H9 (cell line): ENCODE results near the gene ZBTB49. TPM values are rescaled to one million over a fixed set of nuclear protein-coding genes. Genes with fewer than 3 reads are reported as not detected.

Experiments
- DNase-seq: peaks from one replicate; pipeline ENCODE4 v3.0.0-alpha.2; 2017
- H2AFZ ChIP-seq: one replicate; pipeline ENCODE4 v1.6.1; 2013; ENCODE audit warnings: mild to moderate bottlenecking, low read length, control low read depth, moderate library complexity
- H2AK5ac ChIP-seq: 2 replicates; pipeline ENCODE4 v1.6.1; 2013; ENCODE audit warnings: low read length, control low read depth, mixed read lengths; ENCODE audit not compliant: insufficient read length
- H2BK120ac ChIP-seq: one replicate; pipeline ENCODE4 v1.6.1; 2013; ENCODE audit warnings: low read depth, mild to moderate bottlenecking, low read length, control low read depth, inconsistent platforms; ENCODE audit not compliant: poor library complexity, severe bottlenecking
- H2BK12ac ChIP-seq: 2 replicates; pipeline ENCODE4 v1.6.1; 2013; ENCODE audit warnings: low read length, control low read depth, mixed read lengths, low read depth; ENCODE audit not compliant: insufficient read length
- H2BK15ac ChIP-seq: 2 replicates; pipeline ENCODE4 v1.6.1; 2013; ENCODE audit warnings: low read depth, low read length, control low read depth
- H2BK20ac ChIP-seq: one replicate; pipeline ENCODE4 v1.6.1; 2013; ENCODE audit warnings: low read depth, mild to moderate bottlenecking, low read length, control low read depth, inconsistent platforms; ENCODE audit not compliant: poor library complexity, severe bottlenecking
- H2BK5ac ChIP-seq: 2 replicates; pipeline ENCODE4 v1.6.1; 2013; ENCODE audit warnings: low read length, control low read depth, mixed read lengths; ENCODE audit not compliant: insufficient read length
- H3K14ac ChIP-seq: 2 replicates; pipeline ENCODE4 v1.6.1; 2013; ENCODE audit warnings: low read length, control low read depth; ENCODE audit not compliant: insufficient read depth
- H3K18ac ChIP-seq: 2 replicates; pipeline ENCODE4 v1.6.1; 2013; ENCODE audit warnings: low read depth, mild to moderate bottlenecking, mixed read lengths, low read length, control low read depth; ENCODE audit not compliant: insufficient read length
- H3K23ac ChIP-seq: 2 replicates; pipeline ENCODE4 v1.6.1; 2013; ENCODE audit warnings: low read length, control low read depth, mixed read lengths, low read depth; ENCODE audit not compliant: insufficient read length
- H3K23me2 ChIP-seq: 2 replicates; pipeline ENCODE4 v1.6.1; 2013; ENCODE audit warnings: low read depth, mild to moderate bottlenecking, mixed read lengths, low read length, control low read depth; ENCODE audit not compliant: insufficient read length, poor library complexity, severe bottlenecking
- H3K27ac ChIP-seq: 2 replicates; pipeline ENCODE4 v1.5.1; 2013; ENCODE audit warnings: low read length, control low read depth, mixed read lengths, low read depth; ENCODE audit not compliant: insufficient read length
- H3K27me3 ChIP-seq: 2 replicates; pipeline ENCODE4 v1.6.1; 2013; ENCODE audit warnings: low read length, control low read depth, inconsistent platforms; ENCODE audit not compliant: insufficient read depth
- H3K4ac ChIP-seq: 2 replicates; pipeline ENCODE4 v1.6.1; 2013; ENCODE audit warnings: low read depth, mild to moderate bottlenecking, control low read depth, inconsistent platforms, low read length, moderate library complexity
- H3K4me1 ChIP-seq: 2 replicates; pipeline ENCODE4 v1.6.1; 2013; ENCODE audit warnings: low read length, control low read depth, inconsistent platforms; ENCODE audit not compliant: insufficient read depth
- H3K4me2 ChIP-seq: 2 replicates; pipeline ENCODE4 v1.6.1; 2013; ENCODE audit warnings: low read length, control low read depth, mixed read lengths; ENCODE audit not compliant: insufficient read length, insufficient read depth
- H3K56ac ChIP-seq: 2 replicates; pipeline ENCODE4 v1.6.1; 2013; ENCODE audit warnings: low read depth, mild to moderate bottlenecking, mixed read lengths, low read length, control low read depth; ENCODE audit not compliant: insufficient read length
- H3K79me1 ChIP-seq: 2 replicates; pipeline ENCODE4 v1.6.1; 2013; ENCODE audit warnings: low read depth, mild to moderate bottlenecking, moderate library complexity, low read length, control low read depth, inconsistent platforms; ENCODE audit not compliant: insufficient read depth, poor library complexity, severe bottlenecking
- H3K79me2 ChIP-seq: 2 replicates; pipeline ENCODE4 v1.6.1; 2013; ENCODE audit warnings: low read length, control low read depth, inconsistent platforms; ENCODE audit not compliant: insufficient read depth
- H3K9ac ChIP-seq: 2 replicates; pipeline ENCODE4 v1.6.1; 2013; ENCODE audit warnings: low read length, control low read depth, mixed read lengths; ENCODE audit not compliant: insufficient read length; ENCODE audit errors: extremely low read depth
- H3K9me3 ChIP-seq: one replicate; pipeline ENCODE4 v1.6.1; 2013; ENCODE audit warnings: low read depth, low read length, inconsistent platforms; ENCODE audit not compliant: control insufficient read depth
- H3T11ph ChIP-seq: one replicate; pipeline ENCODE4 v1.6.1; 2013; ENCODE audit warnings: mild to moderate bottlenecking, low read length, control low read depth, inconsistent platforms
- H4K20me1 ChIP-seq: one replicate; pipeline ENCODE4 v1.6.1; 2013; ENCODE audit not compliant: control insufficient read depth, insufficient read length, insufficient read depth
- H4K5ac ChIP-seq: 2 replicates; pipeline ENCODE4 v1.6.1; 2013; ENCODE audit warnings: low read depth, mild to moderate bottlenecking, mixed read lengths, low read length, control low read depth; ENCODE audit not compliant: insufficient read length
- H4K8ac ChIP-seq: replicated peaks from 2 replicates; pipeline ENCODE4 v1.6.1; 2013; ENCODE audit warnings: low read length, control low read depth, mixed read lengths, low read depth; ENCODE audit not compliant: insufficient read length
- H4K91ac ChIP-seq: 2 replicates; pipeline ENCODE4 v1.6.1; 2013; ENCODE audit warnings: low read depth, mild to moderate bottlenecking, moderate library complexity, mixed read lengths, low read length, control low read depth; ENCODE audit not compliant: insufficient read length
- H3K27ac Mint-ChIP-seq, 3 experiments: 2 replicates in 2 of 3; 3 replicates in 1 of 3; pipeline ENCODE4 v1.8.0; 2020 to 2021; ENCODE audit warnings: mixed read lengths in 3 of 3, mild to moderate bottlenecking in 1 of 3, moderate library complexity in 1 of 3
- H3K27me3 Mint-ChIP-seq: 2 replicates; pipeline ENCODE4 v1.8.0; 2021; ENCODE audit warnings: low read depth, mild to moderate bottlenecking, moderate library complexity, mixed read lengths
- H3K36me3 Mint-ChIP-seq, 3 experiments: 2 replicates in 2 of 3; 3 replicates in 1 of 3; pipeline ENCODE4 v1.8.0; 2020 to 2021; ENCODE audit warnings: low read depth in 3 of 3, mixed read lengths in 3 of 3; ENCODE audit not compliant: insufficient read depth in 1 of 3
- H3K4me1 Mint-ChIP-seq, 2 experiments: 2 replicates each; pipeline ENCODE4 v1.8.0; 2020; ENCODE audit warnings: mixed read lengths in 2 of 2
- H3K4me3 Mint-ChIP-seq, 2 experiments: 2 replicates in 1 of 2; 3 replicates in 1 of 2; pipeline ENCODE4 v1.8.0; 2020 to 2021; ENCODE audit warnings: mild to moderate bottlenecking in 2 of 2, mixed read lengths in 2 of 2, moderate library complexity in 1 of 2
- H3K9me3 Mint-ChIP-seq, 2 experiments: 2 replicates in 1 of 2; 3 replicates in 1 of 2; pipeline ENCODE4 v1.8.0; 2020; ENCODE audit warnings: mild to moderate bottlenecking in 2 of 2, mixed read lengths in 2 of 2, moderate library complexity in 1 of 2
- CTCF ChIP-seq: fragments of 200-600 bp; sonication (generic); conservative IDR thresholded peaks from 3 replicates; pipeline ENCODE4 v1.8.0; 2021; ENCODE audit warnings: antibody characterized with exemption, mild to moderate bottlenecking
- WGBS: extraction: QIAGEN DNeasy Blood & Tissue Kit; methylation state at CpG from one replicate; pipeline ENCODE4 v1.1.7; 2013; ENCODE audit warnings: missing lambda C conversion rate, low lambda C conversion rate, mixed read lengths; ENCODE audit not compliant: insufficient read length; ENCODE audit errors: extremely low coverage; 5-methylcytosine and 5-hydroxymethylcytosine counted together
- total RNA-seq: library from RNA; stranded (reverse); gene quantifications from 2 replicates; pipeline ENCODE4 v1.2.1, GENCODE V29; 2021

The ZBTB49 gene
- total RNA-seq, 1 experiment from 2014 or later = 8.7 TPM

DNA sequence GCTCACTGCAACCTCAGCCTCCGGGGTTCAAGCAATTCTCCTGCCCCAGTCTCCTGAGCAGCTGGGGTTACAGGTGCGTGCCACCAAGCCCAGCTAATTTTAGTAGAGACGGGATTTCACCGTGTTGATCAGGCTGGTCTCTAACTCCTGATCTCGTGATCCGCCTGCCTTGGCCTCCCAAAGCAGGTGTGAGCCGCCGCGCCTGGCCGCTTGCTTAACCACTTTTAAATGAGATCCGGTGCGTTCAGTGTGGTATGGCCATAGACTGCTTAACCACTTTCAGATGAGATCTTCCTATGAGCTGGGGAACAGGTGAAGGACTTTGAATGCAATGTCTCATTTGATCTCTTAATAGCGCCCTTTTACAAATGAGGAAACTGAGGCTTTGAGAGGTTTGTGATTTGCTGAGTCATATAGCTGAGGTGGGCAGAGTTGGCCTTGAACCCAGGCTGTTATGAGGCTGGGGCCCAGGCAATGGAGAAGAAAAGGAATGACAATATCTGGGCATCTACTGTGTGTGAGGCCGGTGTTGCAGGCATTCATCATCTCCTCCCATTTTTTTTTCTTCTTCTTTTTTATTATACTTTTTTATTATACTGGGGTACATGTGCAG is 55.0 kb downstream of the ZBTB49 start:
- no peaks in the 10 kb centered on the region for H3K4me1 ChIP-seq
- H3K9ac ChIP-seq = no peak overlapping the region
- H4K91ac ChIP-seq = no peak overlapping the region
- H3K9me3 ChIP-seq = no peaks in the 10 kb centered on the region
- H2BK120ac ChIP-seq = no peak overlapping the region
- H3K36me3 Mint-ChIP-seq = no peaks in the 10 kb centered on the region
- no peak overlapping the region for H2AFZ ChIP-seq
- no peaks in the 10 kb centered on the region for H3K27me3 ChIP-seq
- H3K79me1 ChIP-seq = no peaks in the 10 kb centered on the region
- WGBS = no CpG with 5 or more reads among the region's 14 CpGs
- H3K9me3 Mint-ChIP-seq = peaks cover 3 to 7% of the 10 kb centered on the region in 2 experiments
- no peak overlapping the region for H3K27ac ChIP-seq
- H3K4me2 ChIP-seq = no peak overlapping the region
- H4K5ac ChIP-seq = no peak overlapping the region
- no peak overlapping the region for H3T11ph ChIP-seq
- no peak overlapping the region for H3K14ac ChIP-seq
- TF ChIP-seq CTCF = no peak
- no peak overlapping the region for H3K4ac ChIP-seq
- H3K27ac Mint-ChIP-seq = no peak overlapping the region
- no peak overlapping the region for H4K8ac ChIP-seq
- no peak overlapping the region for H3K18ac ChIP-seq
- no peak overlapping the region for H2BK5ac ChIP-seq
- H3K56ac ChIP-seq = no peak overlapping the region
- no peak overlapping the region for H2BK12ac ChIP-seq
- no peak for DNase-seq
- no peak overlapping the region for H2AK5ac ChIP-seq
- H3K27me3 Mint-ChIP-seq = peaks cover 35% of the 10 kb centered on the region
- H3K23ac ChIP-seq = no peak overlapping the region
- H3K4me3 Mint-ChIP-seq = no peak overlapping the region
- no peak overlapping the region for H2BK20ac ChIP-seq
- no peaks in the 10 kb centered on the region for H3K79me2 ChIP-seq
- no peak overlapping the region for H2BK15ac ChIP-seq
- peaks cover 0 to 14% of the 10 kb centered on the region in 2 experiments; a peak in 2 of 4 replicates for H3K4me1 Mint-ChIP-seq
- H3K23me2 ChIP-seq = no peaks in the 10 kb centered on the region
- H4K20me1 ChIP-seq = no peaks in the 10 kb centered on the region
